Omental fat pad (tissue), 4 donors: ENCODE results near the gene DMGDH. TPM values are rescaled to one million over a fixed set of nuclear protein-coding genes. Genes with fewer than 3 reads are reported as not detected.
A peak's percentile ranks its signal among the peaks of the same experiment; 100 is the strongest.

Experiments used
- ATAC-seq: fragments of 150-250 bp; one replicate; pipeline ENCODE4 v1.9.1; 2016; ENCODE audit warnings: mild to moderate bottlenecking, moderate library complexity; ENCODE audit not compliant: low FRiP score
- DNase-seq: peaks from one replicate; pipeline ENCODE4 v3.0.0-alpha.2; 2019; ENCODE audit warnings: low spot score
- total RNA-seq, 4 donors: library from RNA; depleted of rRNA; stranded (reverse); fragments of >200 nt; gene quantifications; one replicate each; pipeline ENCODE4 v1.1.0, GENCODE V29; 2016
- TF ChIP-seq, protein P1 (sequence below), 3 donors: fragments of 450-650 bp; IDR thresholded peaks; one replicate each; pipeline ENCODE4 v1.5.1; 2016 to 2017; ENCODE audit warnings: antibody characterized with exemption in 3 of 3, mild to moderate bottlenecking in 3 of 3, moderate library complexity in 2 of 3

The DMGDH gene
- total RNA-seq, 4 donors from 2014 or later = 2.8 to 13.9 (median 4.4) TPM

DNA sequence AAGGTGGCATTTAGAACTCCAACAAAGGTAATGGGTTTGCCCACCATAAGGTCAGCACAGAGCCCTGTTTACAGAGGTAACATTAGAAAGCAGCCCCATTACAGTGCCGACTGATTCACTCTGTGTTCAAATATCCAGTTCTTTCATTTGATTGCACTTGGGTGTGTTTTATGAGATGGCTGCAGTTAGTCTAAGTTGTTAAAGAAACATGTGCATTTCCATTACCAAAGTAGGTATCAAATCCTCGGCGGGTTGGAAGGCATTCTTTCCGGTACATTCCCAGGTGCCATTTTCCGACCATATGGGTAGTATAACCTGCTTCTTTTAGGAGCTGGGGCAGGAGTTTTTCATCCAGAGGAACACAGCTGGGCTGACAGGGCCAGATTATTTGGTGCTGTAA is 100.7 kb downstream of the DMGDH start:
- TF ChIP-seq, protein P1, sequence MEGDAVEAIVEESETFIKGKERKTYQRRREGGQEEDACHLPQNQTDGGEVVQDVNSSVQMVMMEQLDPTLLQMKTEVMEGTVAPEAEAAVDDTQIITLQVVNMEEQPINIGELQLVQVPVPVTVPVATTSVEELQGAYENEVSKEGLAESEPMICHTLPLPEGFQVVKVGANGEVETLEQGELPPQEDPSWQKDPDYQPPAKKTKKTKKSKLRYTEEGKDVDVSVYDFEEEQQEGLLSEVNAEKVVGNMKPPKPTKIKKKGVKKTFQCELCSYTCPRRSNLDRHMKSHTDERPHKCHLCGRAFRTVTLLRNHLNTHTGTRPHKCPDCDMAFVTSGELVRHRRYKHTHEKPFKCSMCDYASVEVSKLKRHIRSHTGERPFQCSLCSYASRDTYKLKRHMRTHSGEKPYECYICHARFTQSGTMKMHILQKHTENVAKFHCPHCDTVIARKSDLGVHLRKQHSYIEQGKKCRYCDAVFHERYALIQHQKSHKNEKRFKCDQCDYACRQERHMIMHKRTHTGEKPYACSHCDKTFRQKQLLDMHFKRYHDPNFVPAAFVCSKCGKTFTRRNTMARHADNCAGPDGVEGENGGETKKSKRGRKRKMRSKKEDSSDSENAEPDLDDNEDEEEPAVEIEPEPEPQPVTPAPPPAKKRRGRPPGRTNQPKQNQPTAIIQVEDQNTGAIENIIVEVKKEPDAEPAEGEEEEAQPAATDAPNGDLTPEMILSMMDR (IDR thresholded peaks at IDR 0.05) = no peak
- DNase-seq (no peak), ATAC-seq (no peak)

DNA sequence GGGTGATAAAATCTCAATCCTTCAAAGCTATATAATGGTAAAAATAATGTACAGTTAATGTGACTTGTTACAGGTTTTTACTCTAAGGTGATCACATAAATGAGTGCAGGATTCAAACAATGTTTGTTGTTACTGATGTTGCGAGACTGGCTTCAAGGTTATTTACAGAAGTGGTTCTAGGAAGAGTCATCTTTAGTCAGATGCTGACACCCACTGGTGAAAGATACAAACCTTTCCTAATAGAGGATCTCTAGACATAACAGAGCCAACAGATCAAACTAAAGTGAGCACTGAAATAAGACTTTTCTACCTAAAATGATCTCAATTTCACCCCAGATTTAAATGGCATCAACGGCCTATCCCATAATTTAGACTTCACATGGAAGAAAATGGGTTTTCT is 104.6 kb downstream of the DMGDH start:
- no peak for DNase-seq
- TF ChIP-seq, protein P1 (IDR thresholded peaks at IDR 0.05) = no peak
- peak; percentile 64 for ATAC-seq

DNA sequence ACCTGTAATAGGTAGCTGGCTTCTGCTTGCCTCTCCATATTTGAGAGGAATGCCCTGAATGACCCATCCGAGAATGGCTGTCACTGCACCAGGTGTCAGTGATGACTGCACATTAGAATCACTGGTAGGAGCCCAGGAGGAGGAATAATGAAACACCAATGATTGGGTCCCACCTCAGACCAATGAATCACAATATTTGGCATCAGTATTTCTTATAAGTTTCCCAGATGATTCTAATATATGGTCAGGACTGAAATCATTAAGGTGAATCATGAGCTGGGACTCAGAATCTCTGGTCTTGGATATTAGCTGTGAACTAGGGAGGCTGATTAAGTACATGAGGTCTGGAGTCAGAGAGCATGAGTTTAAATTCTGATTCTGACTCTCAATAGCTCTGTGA is 107.7 kb downstream of the DMGDH start:
- ATAC-seq (no peak), DNase-seq (no peak)
- TF ChIP-seq, protein P1 (IDR thresholded peaks at IDR 0.05) = no peak

DNA sequence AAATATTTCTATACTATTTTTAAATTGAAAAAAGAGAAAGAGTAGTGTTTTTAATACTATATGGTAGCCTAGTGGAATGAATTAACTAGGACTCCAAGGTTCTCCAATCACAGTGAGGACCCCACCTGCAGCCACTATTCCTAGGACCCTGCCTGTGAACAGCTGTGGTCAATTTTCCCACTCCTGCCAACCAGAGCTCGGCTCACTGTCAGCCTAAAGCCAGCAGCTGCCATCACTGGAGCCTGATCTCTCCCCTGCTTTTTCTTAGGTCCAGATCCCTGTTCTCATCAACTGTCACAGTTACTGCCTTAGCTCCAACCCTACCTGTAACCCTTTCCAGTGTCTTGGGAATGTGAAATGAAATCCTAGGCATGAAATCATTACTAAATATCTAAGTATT is 109.7 kb downstream of the DMGDH start:
- DNase-seq (no peak), ATAC-seq (no peak)
- TF ChIP-seq, protein P1 (IDR thresholded peaks at IDR 0.05) = no peak

DNA sequence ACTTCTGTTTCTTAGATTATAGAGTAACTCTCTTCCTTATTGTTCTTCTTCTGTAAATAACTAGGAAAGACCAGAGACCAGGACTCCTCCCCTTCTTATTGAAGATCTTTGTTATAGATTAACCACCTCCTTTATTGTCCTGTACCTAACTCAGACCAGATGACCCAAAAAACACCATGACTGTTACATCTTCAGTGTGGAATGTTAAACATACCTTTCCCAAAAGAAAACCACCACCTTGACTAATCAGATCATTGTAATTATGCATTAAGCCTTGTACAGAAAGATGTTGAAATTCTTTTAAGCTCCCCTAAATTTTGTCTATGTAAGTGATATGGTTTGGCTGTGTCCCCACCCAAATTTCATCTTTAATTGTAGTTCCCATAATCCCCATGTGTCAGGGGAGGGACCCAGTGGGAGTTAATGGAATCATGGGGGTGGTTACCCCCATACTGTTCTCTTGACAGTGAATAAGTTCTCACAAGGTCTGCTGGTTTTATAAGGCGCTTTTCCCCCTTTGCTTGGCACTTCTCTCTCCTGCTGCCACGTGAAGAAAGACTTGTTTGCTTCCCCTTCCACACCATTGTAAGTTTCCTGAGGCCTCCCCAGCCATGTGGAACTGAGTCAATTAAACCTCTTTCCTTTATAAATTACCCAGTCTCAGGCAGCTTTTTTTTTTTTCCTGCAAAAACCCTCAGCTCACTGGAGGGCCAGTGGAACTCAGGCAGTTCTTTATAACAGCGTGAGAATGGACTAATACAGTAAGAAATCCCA is 110.6 kb downstream of the DMGDH start:
- DNase-seq (no peak), ATAC-seq (no peak)
- TF ChIP-seq, protein P1 (IDR thresholded peaks at IDR 0.05) = no peak

DNA sequence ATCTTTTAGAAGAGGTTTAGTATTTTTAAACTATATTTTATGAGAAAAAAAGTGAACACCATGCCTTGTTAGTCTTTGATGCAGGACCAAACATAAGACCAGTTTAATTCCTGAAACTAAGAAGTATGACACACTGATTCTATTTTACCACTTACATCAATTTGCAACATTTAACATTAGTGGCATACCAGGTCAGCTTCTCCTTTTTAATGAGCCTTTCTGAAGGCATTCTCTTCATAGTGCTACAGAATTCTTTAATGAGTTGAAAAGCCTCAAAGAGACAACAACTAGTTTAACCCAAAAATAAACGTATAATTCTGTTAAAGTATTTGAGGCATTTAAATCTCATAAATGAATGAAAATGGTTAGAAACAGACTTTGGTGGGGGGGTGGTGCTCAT is 112.6 kb downstream of the DMGDH start:
- TF ChIP-seq, protein P1 (IDR thresholded peaks at IDR 0.05) = no peak
- DNase-seq (no peak), ATAC-seq (no peak)
